Right atrium auricular region (tissue), 2 donors: ENCODE measurements around the gene CAMK1D. TPM values are rescaled to one million over a fixed set of nuclear protein-coding genes. Genes with fewer than 3 reads are reported as not detected.
"Not testable (repeated sequence)": the region's sequence is repeated elsewhere in the genome, so short reads cannot be mapped to it uniquely, and the experiment has no call there.

Experiments
- DNase-seq: peaks from one replicate; pipeline ENCODE4 v3.0.0-alpha.2; 2019; ENCODE audit warnings: low spot score
- H3K27ac ChIP-seq, 2 donors: fragments of 200-600 bp; sonication (generic); 1 replicate in 1 of 2; 2 replicates in 1 of 2; pipeline ENCODE4 v1.5.1; 2016 to 2019
- H3K27me3 ChIP-seq, 2 donors: fragments of 200-600 bp; sonication (generic); one replicate each; pipeline versions ENCODE4 v1.5.1 to v1.6.0; 2017 to 2019
- H3K36me3 ChIP-seq: fragments of 200-600 bp; sonication (generic); one replicate; pipeline ENCODE4 v1.5.1; 2016
- H3K4me1 ChIP-seq, 2 donors: fragments of 200-600 bp; sonication (generic); one replicate each; pipeline versions ENCODE4 v1.5.1 to v1.6.0; 2017 to 2019
- H3K4me3 ChIP-seq, 2 donors: fragments of 200-600 bp; sonication (generic); 1 replicate in 1 of 2; 2 replicates in 1 of 2; pipeline ENCODE4 v1.5.1; 2017 to 2019; ENCODE audit warnings: mild to moderate bottlenecking in 1 of 2, moderate library complexity in 1 of 2
- H3K9me3 ChIP-seq, 2 donors: fragments of 200-600 bp; sonication (generic); one replicate each; pipeline ENCODE4 v1.5.1; 2019
- total RNA-seq, 2 donors: library from RNA; depleted of rRNA; stranded (reverse); fragments of >200 nt; gene quantifications; one replicate each; pipeline ENCODE4 v1.1.0, GENCODE V29; 2016
- TF ChIP-seq, protein P1 (sequence below), 2 donors: fragments of 200-600 bp; sonication (generic); IDR thresholded peaks; one replicate each; pipeline ENCODE4 v1.5.1; 2019; ENCODE audit warnings: antibody characterized with exemption in 2 of 2

CAMK1D gene
- total RNA-seq, 2 donors from 2014 or later, result 24.5 to 27.2 TPM

DNA sequence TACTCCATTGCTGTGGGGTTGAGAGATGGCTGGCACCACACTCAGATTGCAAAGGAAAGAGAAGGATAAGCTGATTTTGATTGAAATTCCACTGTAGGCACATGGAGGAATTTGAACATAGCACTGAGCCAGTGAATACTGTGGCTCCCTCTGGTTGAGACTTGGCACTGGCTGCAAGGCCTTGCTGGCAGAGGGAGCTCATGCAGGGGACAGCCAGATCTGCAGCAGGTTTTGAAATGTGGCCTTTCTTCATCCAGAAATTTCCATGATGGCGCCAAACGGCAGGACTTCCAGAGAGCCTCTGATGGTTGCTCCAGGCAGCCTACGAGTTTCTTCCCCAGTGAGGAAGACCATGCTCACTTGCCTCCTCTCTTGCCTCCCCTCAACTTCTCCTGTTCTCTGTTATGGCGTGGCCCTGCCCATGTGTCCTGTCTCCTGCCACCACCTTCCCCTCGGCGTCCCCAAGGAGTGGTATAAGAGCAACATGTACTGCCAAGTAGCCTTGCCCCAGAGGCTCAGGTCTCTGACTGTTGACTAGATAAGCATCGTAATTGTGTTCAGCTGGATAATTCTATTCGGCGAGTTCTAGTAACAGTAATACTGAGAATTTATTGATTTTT, 386.6 kb downstream of the CAMK1D start:
- H3K27ac ChIP-seq, result no peak overlapping the region
- H3K4me1 ChIP-seq, result peaks cover 0 to 8% of the 10 kb centered on the region in 2 donors
- TF ChIP-seq, protein P1, sequence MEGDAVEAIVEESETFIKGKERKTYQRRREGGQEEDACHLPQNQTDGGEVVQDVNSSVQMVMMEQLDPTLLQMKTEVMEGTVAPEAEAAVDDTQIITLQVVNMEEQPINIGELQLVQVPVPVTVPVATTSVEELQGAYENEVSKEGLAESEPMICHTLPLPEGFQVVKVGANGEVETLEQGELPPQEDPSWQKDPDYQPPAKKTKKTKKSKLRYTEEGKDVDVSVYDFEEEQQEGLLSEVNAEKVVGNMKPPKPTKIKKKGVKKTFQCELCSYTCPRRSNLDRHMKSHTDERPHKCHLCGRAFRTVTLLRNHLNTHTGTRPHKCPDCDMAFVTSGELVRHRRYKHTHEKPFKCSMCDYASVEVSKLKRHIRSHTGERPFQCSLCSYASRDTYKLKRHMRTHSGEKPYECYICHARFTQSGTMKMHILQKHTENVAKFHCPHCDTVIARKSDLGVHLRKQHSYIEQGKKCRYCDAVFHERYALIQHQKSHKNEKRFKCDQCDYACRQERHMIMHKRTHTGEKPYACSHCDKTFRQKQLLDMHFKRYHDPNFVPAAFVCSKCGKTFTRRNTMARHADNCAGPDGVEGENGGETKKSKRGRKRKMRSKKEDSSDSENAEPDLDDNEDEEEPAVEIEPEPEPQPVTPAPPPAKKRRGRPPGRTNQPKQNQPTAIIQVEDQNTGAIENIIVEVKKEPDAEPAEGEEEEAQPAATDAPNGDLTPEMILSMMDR (IDR thresholded peaks at IDR 0.05), result no peak
- H3K4me3 ChIP-seq, result no peak overlapping the region
- DNase-seq, result no peak
- H3K9me3 ChIP-seq, result no peaks in the 10 kb centered on the region
- no peaks in the 10 kb centered on the region for H3K27me3 ChIP-seq
- H3K36me3 ChIP-seq, result no peaks in the 10 kb centered on the region

DNA sequence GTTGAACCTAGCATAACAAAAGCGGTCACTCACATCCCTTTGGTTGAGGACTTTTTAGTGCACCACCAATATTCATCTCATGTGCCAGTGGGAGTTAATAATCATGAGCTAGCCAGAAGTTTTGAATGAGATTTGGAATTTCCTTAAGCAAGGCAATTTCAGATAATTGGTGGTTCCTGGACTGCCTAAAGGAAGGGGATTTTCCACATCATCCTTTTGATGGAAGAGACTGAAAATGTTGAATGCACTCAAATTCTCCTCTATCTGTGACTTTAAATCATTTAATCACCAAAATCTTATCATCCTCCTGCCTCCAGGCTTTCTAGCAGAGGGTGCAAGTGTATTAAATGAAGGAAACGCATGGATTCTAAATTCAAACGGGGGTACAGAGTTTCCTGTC, 391.5 kb downstream of the CAMK1D start:
- Histone ChIP-seq H3K36me3 (no peaks in the 10 kb centered on the region), H3K27ac (peak overlapping the region in 1 of 2 donors; percentile 58), H3K27me3 (no peaks in the 10 kb centered on the region), H3K4me3 (no peak overlapping the region), H3K4me1 (peaks cover 0 to 20% of the 10 kb centered on the region in 2 donors), H3K9me3 (no peaks in the 10 kb centered on the region)
- TF ChIP-seq, protein P1 (IDR thresholded peaks at IDR 0.05), result no peak
- DNase-seq, result no peak

DNA sequence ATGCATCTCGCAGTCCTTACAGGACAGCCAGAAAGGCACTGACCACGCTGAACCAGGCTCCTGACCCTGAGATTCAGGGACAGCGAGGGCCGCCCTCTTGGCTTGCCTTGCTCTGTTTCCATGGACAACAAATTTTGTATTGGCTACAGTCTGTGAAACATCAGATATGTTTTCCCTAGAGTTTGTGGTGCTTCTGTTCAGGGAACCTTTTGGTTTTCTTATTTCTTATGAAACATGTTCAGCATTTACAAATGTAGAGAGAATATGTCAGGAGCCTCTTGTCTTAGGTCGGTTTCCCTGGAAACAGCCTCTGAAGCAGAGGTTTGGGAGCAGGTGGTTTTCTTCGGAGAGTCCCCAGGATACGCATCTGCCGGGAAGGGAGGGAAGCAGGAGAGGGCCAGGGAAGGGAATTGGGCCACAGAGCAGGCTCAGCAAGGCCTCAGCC, 392.0 kb downstream of the CAMK1D start:
- peaks cover 0 to 20% of the 10 kb centered on the region in 2 donors for H3K4me1 ChIP-seq
- DNase-seq, result peak; percentile 66
- peak overlapping the region; percentile 42 to 58 for H3K27ac ChIP-seq
- H3K9me3 ChIP-seq, result no peaks in the 10 kb centered on the region
- TF ChIP-seq, protein P1 (IDR thresholded peaks at IDR 0.05), result no peak
- H3K36me3 ChIP-seq, result no peaks in the 10 kb centered on the region
- H3K27me3 ChIP-seq, result no peaks in the 10 kb centered on the region
- no peak overlapping the region for H3K4me3 ChIP-seq

DNA sequence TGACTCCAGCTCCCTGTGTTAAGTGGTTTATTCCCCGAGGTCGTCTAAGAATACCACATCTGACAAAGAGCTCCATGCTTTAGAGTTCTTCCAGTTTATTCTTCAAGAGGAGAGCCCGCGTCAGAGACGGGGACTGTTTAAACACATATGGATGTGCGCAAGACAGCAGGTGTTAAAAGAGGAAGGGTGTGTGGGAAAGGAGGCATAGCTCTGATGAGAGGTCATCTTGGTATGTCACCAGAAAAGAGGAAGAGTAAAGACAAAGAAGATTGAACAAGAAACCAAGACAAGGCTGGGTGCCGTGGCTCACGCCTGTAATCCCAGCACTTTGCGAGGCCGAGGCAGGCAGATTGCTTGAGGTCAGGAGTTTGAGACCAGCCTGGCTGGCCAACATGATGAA, 393.4 kb downstream of the CAMK1D start:
- Histone ChIP-seq H3K9me3 (no peaks in the 10 kb centered on the region), H3K36me3 (no peaks in the 10 kb centered on the region), H3K27ac (no peak overlapping the region), H3K27me3 (no peaks in the 10 kb centered on the region), H3K4me3 (no peak overlapping the region), H3K4me1 (peaks cover 0 to 20% of the 10 kb centered on the region in 2 donors)
- TF ChIP-seq, protein P1 (IDR thresholded peaks at IDR 0.05), result no peak
- no peak for DNase-seq

DNA sequence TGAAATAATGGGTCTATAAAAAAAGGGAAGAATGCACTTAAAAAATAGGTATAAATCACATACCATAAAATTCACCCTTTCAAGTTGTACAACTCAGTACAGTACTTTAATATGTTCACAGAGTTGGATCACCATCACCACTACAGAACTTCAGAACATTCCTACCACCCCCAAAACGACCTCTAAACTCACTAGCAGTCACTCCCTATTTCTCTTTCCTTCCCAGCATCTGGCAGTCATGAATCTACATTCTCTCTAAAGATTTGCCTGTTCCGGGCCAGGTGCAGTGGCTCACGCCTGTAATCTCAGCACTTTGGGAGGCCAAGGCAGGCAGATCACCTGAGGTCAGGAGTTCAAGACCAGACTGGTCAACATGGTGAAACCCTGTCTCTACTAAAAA, 394.1 kb downstream of the CAMK1D start:
- not testable (repeated sequence) for H3K27ac ChIP-seq, H3K4me3 ChIP-seq, H3K27me3 ChIP-seq, H3K36me3 ChIP-seq, DNase-seq, H3K9me3 ChIP-seq
- H3K4me1 ChIP-seq, result peaks cover 0 to 20% of the 10 kb centered on the region in 2 donors

DNA sequence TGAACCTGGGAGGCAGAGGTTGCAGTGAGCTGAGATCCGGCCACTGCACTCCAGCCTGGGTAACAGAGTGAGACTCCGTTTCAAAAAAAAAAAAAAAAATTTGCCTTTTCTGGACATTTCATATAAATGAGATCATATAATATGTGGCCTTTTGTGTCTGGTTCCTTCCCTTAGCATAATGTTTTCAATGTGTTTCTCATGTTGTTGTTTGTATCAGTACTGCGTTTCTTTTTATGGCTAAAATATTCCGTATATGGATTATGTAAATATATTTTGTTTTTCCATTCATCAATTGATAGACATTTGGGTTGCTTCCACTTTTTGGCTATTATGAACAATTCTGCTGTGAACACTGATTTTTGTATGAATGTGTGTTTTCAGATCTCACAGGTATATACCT, 394.6 kb downstream of the CAMK1D start:
- H3K4me3 ChIP-seq, result no peak overlapping the region
- no peak overlapping the region for H3K27ac ChIP-seq
- H3K27me3 ChIP-seq, result no peaks in the 10 kb centered on the region
- no peaks in the 10 kb centered on the region for H3K36me3 ChIP-seq
- no peaks in the 10 kb centered on the region for H3K9me3 ChIP-seq
- no peak for DNase-seq
- TF ChIP-seq, protein P1 (IDR thresholded peaks at IDR 0.05), result no peak
- H3K4me1 ChIP-seq, result peaks cover 0 to 20% of the 10 kb centered on the region in 2 donors
